Spleen (tissue), 7 donors: ENCODE measurements around the gene RTN4IP1.

ENCODE experiments used
- CTCF ChIP-seq, 11 experiments: fragments of 200-600 bp in 7 of 11; fragments of 450-650 bp in 4 of 11; sonication (generic) in 4 of 11; IDR thresholded peaks in 8 of 11; conservative IDR thresholded peaks in 3 of 11; 1 replicate in 7 of 11; 2 replicates in 4 of 11; pipeline versions ENCODE4 v1.4.0 to v1.8.0; 2016 to 2021; ENCODE audit warnings: antibody characterized with exemption in 11 of 11, inconsistent platforms in 4 of 11, mild to moderate bottlenecking in 1 of 11
- POLR2A ChIP-seq, 3 donors: fragments of 450-650 bp; IDR thresholded peaks; one replicate each; pipeline ENCODE4 v1.5.1; 2017; ENCODE audit warnings: antibody characterized with exemption in 3 of 3, mild to moderate bottlenecking in 1 of 3
- POLR2AphosphoS5 ChIP-seq, 3 donors: sonication (generic); formaldehyde crosslinking; IDR thresholded peaks; one replicate each; pipeline ENCODE4 v1.5.1; 2017; ENCODE audit warnings: antibody characterized with exemption in 3 of 3
- donor health status: DM: no; HTN: no; CAD: no; lungs with moderate emphysema.
- donor health status: DM: no; HTN: no; CAD: no.
- donor health status: DM: no; HTN: no; CAD: no.

GRCh38 chr6:106525107-106525881, 104.0 kb downstream of the RTN4IP1 start:
- no peak for TF ChIP-seq POLR2AphosphoS5 (IDR thresholded peaks at IDR 0.05)
- no peak for TF ChIP-seq CTCF (IDR thresholded peaks at IDR 0.05 in 8 of 11, conservative IDR thresholded peaks at IDR 0.05 in 3 of 11)
- peak in 1 of 3 donors; percentile 44 for TF ChIP-seq POLR2A (IDR thresholded peaks at IDR 0.05)
